Gastrocnemius medialis (tissue), 4 donors: ENCODE results near the gene EPS15.
"Not testable (repeated sequence)": the region's sequence is repeated elsewhere in the genome, so short reads cannot be mapped to it uniquely, and the experiment has no call there.

Source experiments
- POLR2A ChIP-seq, 2 donors: fragments of 450-650 bp; IDR thresholded peaks; one replicate each; pipeline ENCODE4 v1.6.1; 2017; ENCODE audit warnings: antibody characterized with exemption in 2 of 2, mild to moderate bottlenecking in 2 of 2, moderate library complexity in 2 of 2
- TF ChIP-seq, protein P1 (sequence below), 5 experiments: fragments of 450-650 bp in 3 of 5; fragments of 200-600 bp in 2 of 5; sonication (generic) in 2 of 5; IDR thresholded peaks in 4 of 5; conservative IDR thresholded peaks in 1 of 5; 1 replicate in 4 of 5; 2 replicates in 1 of 5; pipeline ENCODE4 v1.5.1; 2016 to 2019; ENCODE audit warnings: antibody characterized with exemption in 5 of 5, mild to moderate bottlenecking in 3 of 5, moderate library complexity in 3 of 5

DNA sequence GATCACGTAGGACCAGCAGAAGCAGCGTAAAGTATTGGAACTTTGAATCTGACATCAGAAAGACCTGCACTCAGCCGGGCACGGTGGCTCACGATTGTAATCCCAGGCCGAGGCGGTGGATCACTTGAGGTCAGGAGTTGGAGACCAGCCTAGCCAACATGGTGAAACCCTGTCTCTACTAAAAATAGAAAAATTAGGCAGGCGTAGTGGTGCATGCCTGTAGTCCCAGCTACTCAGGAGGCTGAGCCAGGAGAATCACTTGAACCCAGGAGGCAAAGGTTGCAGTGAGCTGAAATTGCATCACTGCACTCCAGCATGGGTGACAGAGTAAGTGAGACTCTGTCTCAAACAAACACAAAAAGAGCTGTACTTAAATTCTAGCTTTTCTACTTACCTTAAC is 41.8 kb upstream of the EPS15 start:
- TF ChIP-seq, protein P1, sequence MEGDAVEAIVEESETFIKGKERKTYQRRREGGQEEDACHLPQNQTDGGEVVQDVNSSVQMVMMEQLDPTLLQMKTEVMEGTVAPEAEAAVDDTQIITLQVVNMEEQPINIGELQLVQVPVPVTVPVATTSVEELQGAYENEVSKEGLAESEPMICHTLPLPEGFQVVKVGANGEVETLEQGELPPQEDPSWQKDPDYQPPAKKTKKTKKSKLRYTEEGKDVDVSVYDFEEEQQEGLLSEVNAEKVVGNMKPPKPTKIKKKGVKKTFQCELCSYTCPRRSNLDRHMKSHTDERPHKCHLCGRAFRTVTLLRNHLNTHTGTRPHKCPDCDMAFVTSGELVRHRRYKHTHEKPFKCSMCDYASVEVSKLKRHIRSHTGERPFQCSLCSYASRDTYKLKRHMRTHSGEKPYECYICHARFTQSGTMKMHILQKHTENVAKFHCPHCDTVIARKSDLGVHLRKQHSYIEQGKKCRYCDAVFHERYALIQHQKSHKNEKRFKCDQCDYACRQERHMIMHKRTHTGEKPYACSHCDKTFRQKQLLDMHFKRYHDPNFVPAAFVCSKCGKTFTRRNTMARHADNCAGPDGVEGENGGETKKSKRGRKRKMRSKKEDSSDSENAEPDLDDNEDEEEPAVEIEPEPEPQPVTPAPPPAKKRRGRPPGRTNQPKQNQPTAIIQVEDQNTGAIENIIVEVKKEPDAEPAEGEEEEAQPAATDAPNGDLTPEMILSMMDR (IDR thresholded peaks at IDR 0.05 in 4 of 5, conservative IDR thresholded peaks at IDR 0.05 in 1 of 5): not testable (repeated sequence)
- TF ChIP-seq POLR2A (IDR thresholded peaks at IDR 0.05): peak in 1 of 2 donors; percentile 8
